Gastroesophageal sphincter (tissue), 4 donors: ENCODE measurements around the gene KRTAP5-3. TPM values are rescaled to one million over a fixed set of nuclear protein-coding genes. Genes with fewer than 3 reads are reported as not detected.

Source experiments
- ATAC-seq: fragments of 150-250 bp; one replicate; pipeline ENCODE4 v1.9.1; 2016; ENCODE audit warnings: mild to moderate bottlenecking, moderate library complexity
- H3K27ac ChIP-seq, 4 donors: fragments of 200-600 bp; sonication (generic) in 3 of 4; 1 replicate in 3 of 4; 2 replicates in 1 of 4; pipeline ENCODE4 v1.5.1; 2016 to 2019
- H3K27me3 ChIP-seq: fragments of 200-600 bp; sonication (generic); one replicate; pipeline ENCODE4 v1.5.1; 2019
- H3K36me3 ChIP-seq, 2 donors: fragments of 200-600 bp; sonication (generic); one replicate each; pipeline ENCODE4 v1.5.1; 2019; ENCODE audit warnings: control low read depth in 1 of 2
- H3K4me1 ChIP-seq, 3 donors: fragments of 200-600 bp; sonication (generic); 1 replicate in 2 of 3; 2 replicates in 1 of 3; pipeline ENCODE4 v1.5.1; 2016 to 2019; ENCODE audit warnings: control low read depth in 2 of 3
- H3K4me3 ChIP-seq, 2 donors: fragments of 200-600 bp; sonication (generic); one replicate each; pipeline ENCODE4 v1.5.1; 2019; ENCODE audit warnings: mild to moderate bottlenecking in 1 of 2, moderate library complexity in 1 of 2
- H3K9me3 ChIP-seq, 3 donors: fragments of 200-600 bp; sonication (generic); one replicate each; pipeline ENCODE4 v1.5.1; 2017 to 2019; ENCODE audit warnings: control low read depth in 2 of 3
- CTCF ChIP-seq, 4 experiments: fragments of 200-600 bp in 2 of 4; fragments of 450-650 bp in 2 of 4; sonication (generic) in 1 of 4; IDR thresholded peaks; one replicate each; pipeline ENCODE4 v1.5.1; 2017 to 2019; ENCODE audit warnings: antibody characterized with exemption in 4 of 4, mild to moderate bottlenecking in 2 of 4, moderate library complexity in 2 of 4
- EP300 ChIP-seq: sonication (generic); formaldehyde crosslinking; IDR thresholded peaks from one replicate; pipeline ENCODE4 v1.6.1; 2017; ENCODE audit warnings: antibody characterized with exemption, mild to moderate bottlenecking
- POLR2A ChIP-seq, 2 donors: fragments of 450-650 bp; IDR thresholded peaks; one replicate each; pipeline ENCODE4 v1.6.1; 2017; ENCODE audit warnings: antibody characterized with exemption in 2 of 2, mild to moderate bottlenecking in 2 of 2, moderate library complexity in 1 of 2
- POLR2AphosphoS5 ChIP-seq: sonication (generic); formaldehyde crosslinking; IDR thresholded peaks from one replicate; pipeline ENCODE4 v1.6.1; 2017; ENCODE audit warnings: antibody characterized with exemption
- WGBS, 2 donors: methylation state at CpG; one replicate each; pipeline ENCODE4 v1.1.5; 2018; ENCODE audit warnings: low coverage in 1 of 2; 5-methylcytosine and 5-hydroxymethylcytosine counted together
- total RNA-seq, 4 donors: library from RNA; depleted of rRNA; stranded (reverse); fragments of >200 nt; gene quantifications; one replicate each; pipeline ENCODE4 v1.1.0, GENCODE V29; 2016

Gene KRTAP5-3
- total RNA-seq, 4 donors from 2014 or later: not detected

GRCh38 chr11:1570001-1570453 is 38.2 kb downstream of the KRTAP5-3 start:
- Histone ChIP-seq H3K4me3 (peak overlapping the region in 1 of 2 donors; percentile 73), H3K9me3 (no peaks in the 10 kb centered on the region), H3K36me3 (peaks cover 0 to 5% of the 10 kb centered on the region in 2 donors), H3K27me3 (peaks cover 15% of the 10 kb centered on the region), H3K4me1 (peaks cover 0 to 83% (median 33%) of the 10 kb centered on the region in 3 donors), H3K27ac (peak overlapping the region in 3 of 4 donors; percentile 81 to 88 (median 86))
- ATAC-seq: no peak
- TF ChIP-seq CTCF (IDR thresholded peaks at IDR 0.05) (no peak), POLR2AphosphoS5 (no peak), POLR2A (IDR thresholded peaks at IDR 0.05) (no peak), EP300 (no peak)
- WGBS, 2 donors: 37% methylated on average over 2 of the region's 11 CpGs; no CpG with 5 or more reads in 1 of the 2 donors

GRCh38 chr11:1569251-1569780 is 38.9 kb downstream of the KRTAP5-3 start:
- H3K27ac ChIP-seq: peak overlapping the region in 3 of 4 donors; percentile 81 to 88 (median 86)
- peaks cover 0 to 6% of the 10 kb centered on the region in 2 donors for H3K36me3 ChIP-seq
- no peak for ATAC-seq
- H3K4me3 ChIP-seq: no peak overlapping the region
- peaks cover 15% of the 10 kb centered on the region for H3K27me3 ChIP-seq
- no peak for TF ChIP-seq POLR2AphosphoS5
- no peak for TF ChIP-seq CTCF (IDR thresholded peaks at IDR 0.05)
- no peak for TF ChIP-seq POLR2A (IDR thresholded peaks at IDR 0.05)
- no peak for TF ChIP-seq EP300
- H3K9me3 ChIP-seq: no peaks in the 10 kb centered on the region
- peaks cover 0 to 83% (median 37%) of the 10 kb centered on the region in 3 donors for H3K4me1 ChIP-seq
- WGBS, 2 donors: 34 to 39% methylated on average over 5 of the region's 14 CpGs

- TF ChIP-seq CTCF (IDR thresholded peaks at IDR 0.05) (no peak), EP300 (no peak), POLR2AphosphoS5 (no peak), POLR2A (IDR thresholded peaks at IDR 0.05) (no peak)
- H3K27me3 ChIP-seq: peaks cover 11% of the 10 kb centered on the region
- 48% methylated on average over 6 of the region's 13 CpGs; no CpG with 5 or more reads in 1 of the 2 donors for WGBS, 2 donors
- H3K27ac ChIP-seq: peak overlapping the region in 1 of 4 donors; percentile 88
- ATAC-seq: no peak
- H3K9me3 ChIP-seq: no peaks in the 10 kb centered on the region
- peaks cover 0 to 11% of the 10 kb centered on the region in 2 donors for H3K36me3 ChIP-seq
- no peak overlapping the region for H3K4me3 ChIP-seq
- H3K4me1 ChIP-seq: peaks cover 0 to 82% (median 32%) of the 10 kb centered on the region in 3 donors
Measured at GRCh38 chr11:1568441-1568911, 39.8 kb downstream of the KRTAP5-3 start.

GRCh38 chr11:1567721-1568100 is 40.6 kb downstream of the KRTAP5-3 start:
- no peak for TF ChIP-seq CTCF (IDR thresholded peaks at IDR 0.05)
- no peak for TF ChIP-seq POLR2A (IDR thresholded peaks at IDR 0.05)
- peaks cover 4% of the 10 kb centered on the region for H3K27me3 ChIP-seq
- H3K9me3 ChIP-seq: no peaks in the 10 kb centered on the region
- ATAC-seq: no peak
- peaks cover 0 to 78% (median 25%) of the 10 kb centered on the region in 3 donors for H3K4me1 ChIP-seq
- no peak overlapping the region for H3K4me3 ChIP-seq
- H3K27ac ChIP-seq: peak overlapping the region in 2 of 4 donors; percentile 10 to 88
- 60% methylated on average over 2 of the region's 7 CpGs; no CpG with 5 or more reads in 1 of the 2 donors for WGBS, 2 donors
- H3K36me3 ChIP-seq: peaks cover 0 to 18% of the 10 kb centered on the region in 2 donors
